ENCODE measurements around the gene TFDP1. TPM values are rescaled to one million over a fixed set of nuclear protein-coding genes. Genes with fewer than 3 reads are reported as not detected.
A peak's percentile ranks its signal among the peaks of the same experiment; 100 is the strongest.

The TFDP1 gene
- total and polyA plus RNA-seq, 10 donors = 21.7 to 91.7 (median 51.7) TPM

DNA sequence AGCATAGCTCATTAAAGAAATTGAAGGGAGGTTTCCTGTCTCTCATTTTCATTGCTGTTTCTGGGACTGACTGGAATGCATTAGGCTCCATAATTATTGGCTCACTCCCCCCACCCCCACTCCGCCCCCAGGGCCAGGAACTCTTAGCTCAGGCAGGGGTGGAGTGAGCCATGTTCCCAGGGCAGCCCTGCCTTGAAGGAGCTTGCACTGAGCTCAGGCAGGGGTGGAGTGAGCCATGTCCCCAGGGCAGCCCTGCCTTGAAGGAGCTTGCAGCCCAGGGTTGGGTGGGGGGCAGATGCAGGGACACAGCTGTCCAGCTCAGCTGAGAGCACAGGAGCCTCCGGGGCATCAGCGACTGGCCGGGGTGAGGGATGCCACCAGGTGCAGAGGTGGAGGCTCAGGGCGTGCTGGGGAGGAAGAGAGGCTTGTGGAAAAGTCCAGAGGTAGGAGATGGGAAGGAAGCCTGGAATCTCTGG is 39.1 kb upstream of the TFDP1 start:
- peak overlapping the region in 2 of 8 donors; percentile 13 to 42 for H3K4me3 ChIP-seq
- intact Hi-C loops (cut with DNase I; ENCODE audit: low total_unique reads) = no loop called here
- peak; percentile 70 for DNase-seq

DNA sequence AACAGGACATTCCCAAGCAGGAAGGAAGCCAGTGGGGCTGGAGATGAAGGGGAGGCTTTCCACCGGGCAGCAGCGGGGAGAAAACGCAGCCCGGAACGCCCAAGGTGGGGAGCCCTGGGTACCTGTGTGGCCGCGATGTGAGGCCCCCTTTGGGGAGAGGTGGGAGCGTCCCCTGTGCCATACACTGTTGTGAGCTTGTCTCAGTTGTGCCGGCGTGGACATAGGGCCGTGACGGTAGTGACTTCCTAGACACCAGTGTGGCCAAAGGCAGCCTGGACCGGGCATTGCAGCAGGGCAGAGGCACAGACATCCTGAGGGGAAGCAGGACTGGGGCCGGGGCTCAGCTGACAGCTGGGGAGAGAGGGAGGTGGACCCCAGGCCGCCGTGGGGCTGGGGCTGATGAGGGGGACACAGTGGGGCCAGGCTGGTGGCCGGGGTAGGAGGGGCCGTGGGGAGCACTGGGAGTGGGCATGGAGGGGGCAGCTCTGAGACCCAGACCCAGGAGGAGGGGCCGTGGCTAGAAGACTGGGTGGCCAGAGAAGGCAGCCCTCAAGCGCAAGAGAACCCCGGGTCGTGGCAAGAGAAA is 38.5 kb upstream of the TFDP1 start:
- Histone ChIP-seq H3K4me3 (peak overlapping the region in 2 of 8 donors; percentile 13 to 42), H3K4me1 (peaks cover 0 to 65% (median 32%) of the 10 kb centered on the region in 6 donors), H3K36me3 (peaks cover 0 to 86% (median 8%) of the 10 kb centered on the region in 6 donors), H3K27ac (peak overlapping the region; percentile 35 to 83 (median 66)), H3K27me3 (replicated peaks in 1 of 7) (no peaks in the 10 kb centered on the region), H3K9me3 (peaks cover 0 to 7% (median under 1%) of the 10 kb centered on the region in 8 donors)
- TF ChIP-seq POLR2A (IDR thresholded peaks at IDR 0.05) (no peak), POLR2AphosphoS5 (IDR thresholded peaks at IDR 0.05) (peak in 1 of 3 donors; percentile 48)
- TF ChIP-seq, protein P1, sequence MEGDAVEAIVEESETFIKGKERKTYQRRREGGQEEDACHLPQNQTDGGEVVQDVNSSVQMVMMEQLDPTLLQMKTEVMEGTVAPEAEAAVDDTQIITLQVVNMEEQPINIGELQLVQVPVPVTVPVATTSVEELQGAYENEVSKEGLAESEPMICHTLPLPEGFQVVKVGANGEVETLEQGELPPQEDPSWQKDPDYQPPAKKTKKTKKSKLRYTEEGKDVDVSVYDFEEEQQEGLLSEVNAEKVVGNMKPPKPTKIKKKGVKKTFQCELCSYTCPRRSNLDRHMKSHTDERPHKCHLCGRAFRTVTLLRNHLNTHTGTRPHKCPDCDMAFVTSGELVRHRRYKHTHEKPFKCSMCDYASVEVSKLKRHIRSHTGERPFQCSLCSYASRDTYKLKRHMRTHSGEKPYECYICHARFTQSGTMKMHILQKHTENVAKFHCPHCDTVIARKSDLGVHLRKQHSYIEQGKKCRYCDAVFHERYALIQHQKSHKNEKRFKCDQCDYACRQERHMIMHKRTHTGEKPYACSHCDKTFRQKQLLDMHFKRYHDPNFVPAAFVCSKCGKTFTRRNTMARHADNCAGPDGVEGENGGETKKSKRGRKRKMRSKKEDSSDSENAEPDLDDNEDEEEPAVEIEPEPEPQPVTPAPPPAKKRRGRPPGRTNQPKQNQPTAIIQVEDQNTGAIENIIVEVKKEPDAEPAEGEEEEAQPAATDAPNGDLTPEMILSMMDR (IDR thresholded peaks at IDR 0.05 in 8 of 11, conservative IDR thresholded peaks at IDR 0.05 in 3 of 11) = no peak
- WGBS, 5 donors = 60 to 80% (median 72%) methylated on average over 21 to 22 of the region's 22 CpGs
- peak; percentile 74 for DNase-seq
- intact Hi-C loops (cut with DNase I; ENCODE audit: low total_unique reads) = no loop called here

More for the DNA sequence above, 39.1 kb upstream of the TFDP1 start:
- Histone ChIP-seq H3K36me3 (peaks cover 0 to 86% (median 9%) of the 10 kb centered on the region in 6 donors), H3K4me1 (peaks cover 0 to 65% (median 32%) of the 10 kb centered on the region in 6 donors), H3K9me3 (peaks cover 0 to 12% (median 1%) of the 10 kb centered on the region in 8 donors), H3K27me3 (replicated peaks in 1 of 7) (no peaks in the 10 kb centered on the region), H3K27ac (peak overlapping the region in 7 of 8 donors; percentile 35 to 83 (median 69))
- TF ChIP-seq, protein P1 (IDR thresholded peaks at IDR 0.05 in 8 of 11, conservative IDR thresholded peaks at IDR 0.05 in 3 of 11) = no peak
- peak in 2 of 3 donors; percentile 22 to 48 for TF ChIP-seq POLR2AphosphoS5 (IDR thresholded peaks at IDR 0.05)
- WGBS, 5 donors = 62 to 79% (median 77%) methylated on average over 5 of the region's 5 CpGs

DNA sequence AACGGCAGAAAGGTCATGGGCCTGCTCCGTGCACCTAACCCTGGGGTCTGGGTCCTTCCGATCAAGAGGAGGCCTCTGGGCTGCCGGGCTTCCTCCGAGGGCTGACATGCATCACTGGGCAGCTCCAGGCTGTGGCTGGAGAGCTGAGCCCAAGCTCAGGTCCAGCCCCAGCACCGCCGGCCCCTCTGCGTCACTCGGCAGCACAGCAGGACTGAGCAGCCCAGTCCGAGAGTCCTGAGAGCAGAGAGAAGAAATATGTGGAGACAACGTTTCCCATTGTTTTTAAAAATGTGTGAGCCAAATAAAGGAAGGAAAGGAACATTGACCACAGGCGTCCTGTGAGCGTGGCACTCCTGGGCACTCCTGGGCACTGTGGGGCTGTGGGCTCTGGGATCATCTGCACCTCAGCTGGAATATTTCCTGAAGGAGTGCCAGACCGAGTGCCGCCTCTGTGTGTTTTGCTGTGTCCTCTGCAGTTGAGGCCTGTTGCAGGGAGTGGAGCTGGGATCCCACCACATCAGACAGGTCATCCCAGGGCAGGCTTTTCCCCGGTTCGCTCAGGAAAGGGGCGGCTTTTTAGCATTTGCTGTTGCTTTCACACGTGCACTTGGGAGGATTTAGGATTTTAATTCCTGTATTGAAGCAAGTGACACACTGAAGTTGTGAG is 37.8 kb upstream of the TFDP1 start:
- TF ChIP-seq, protein P1 (IDR thresholded peaks at IDR 0.05 in 8 of 11, conservative IDR thresholded peaks at IDR 0.05 in 3 of 11) = no peak
- TF ChIP-seq POLR2AphosphoS5 (IDR thresholded peaks at IDR 0.05) = peak in 2 of 3 donors; percentile 16 to 24
- TF ChIP-seq POLR2A (IDR thresholded peaks at IDR 0.05) = no peak
- peaks cover 0 to 2% (median 0%) of the 10 kb centered on the region in 8 donors for H3K9me3 ChIP-seq
- H3K4me3 ChIP-seq = peak overlapping the region in 1 of 8 donors; percentile 42
- peaks cover 0 to 87% (median 13%) of the 10 kb centered on the region in 6 donors for H3K36me3 ChIP-seq
- H3K4me1 ChIP-seq = peaks cover 0 to 65% (median 32%) of the 10 kb centered on the region in 6 donors
- DNase-seq = peak; percentile 71
- H3K27me3 ChIP-seq (replicated peaks in 1 of 7) = no peaks in the 10 kb centered on the region
- WGBS, 5 donors = 69 to 80% (median 73%) methylated on average over 17 to 19 of the region's 19 CpGs
- H3K27ac ChIP-seq = peak overlapping the region in 7 of 8 donors; percentile 35 to 83 (median 69)
- intact Hi-C loops (cut with DNase I; ENCODE audit: low total_unique reads) = no loop called here

All from spleen (tissue), 11 donors.